Endothelial cell of umbilical vein (primary cell): ENCODE measurements around the gene RNASEH2C. TPM values are rescaled to one million over a fixed set of nuclear protein-coding genes. Genes with fewer than 3 reads are reported as not detected.
"Not testable (repeated sequence)": the region's sequence is repeated elsewhere in the genome, so short reads cannot be mapped to it uniquely, and the experiment has no call there.

Experiments
- BruUV-seq: library from RNA; stranded (reverse); fragments of 400-500 nt; replicated peaks from 2 replicates; lab custom pipeline; 2021; lab: Mats Ljungman, UMichigan
- CTCF ChIA-PET: fragments of 300-600, 350-600 bp; sonication (Branson Sonifier 250); formaldehyde crosslinking; loops from one replicate; lab custom pipeline; 2021; ENCODE audit warnings: antibody characterized with exemption, inconsistent platforms; lab: Charles Lee
- POLR2A ChIA-PET: fragments of 300-600, 350-600 bp; sonication (Branson Sonifier 250); formaldehyde crosslinking; loops from one replicate; lab custom pipeline; 2021; ENCODE audit warnings: antibody characterized with exemption, inconsistent platforms; lab: Charles Lee
- DNase-seq: peaks from one replicate; pipeline ENCODE4 v3.0.0-alpha.2; 2011; ENCODE audit warnings: low read depth, low spot score
- FAIRE-seq: peaks from 2 replicates; lab custom pipeline; 2011; peaks lifted over from hg19 to GRCh38; lab: Jason Lieb, UNC
- H2AFZ ChIP-seq: 2 replicates; pipeline ENCODE4 v1.6.0; 2012; ENCODE audit warnings: low read depth, low read length, control low read depth, inconsistent platforms
- H3K27ac ChIP-seq: 2 replicates; pipeline ENCODE4 v1.5.1; 2011; ENCODE audit warnings: low read depth, mild to moderate bottlenecking, control low read depth, low read length, moderate library complexity; ENCODE audit not compliant: insufficient read depth
- H3K27me3 ChIP-seq, 2 experiments: 2 replicates each; pipeline versions ENCODE4 v1.6.0 to v1.6.1; 2011; ENCODE audit warnings: low read length in 2 of 2, mixed read lengths in 1 of 2; ENCODE audit not compliant: control insufficient read depth in 2 of 2, insufficient read depth in 2 of 2
- H3K36me3 ChIP-seq, 2 experiments: 2 replicates in 1 of 2; 3 replicates in 1 of 2; pipeline ENCODE4 v1.5.1; 2011; ENCODE audit warnings: low read length in 2 of 2, mild to moderate bottlenecking in 1 of 2, moderate library complexity in 1 of 2; ENCODE audit not compliant: control insufficient read depth in 2 of 2, insufficient read depth in 2 of 2; ENCODE audit errors: extremely low read depth in 1 of 2
- H3K4me1 ChIP-seq: 3 replicates; pipeline ENCODE4 v1.5.1; 2011; ENCODE audit warnings: mild to moderate bottlenecking, low read length; ENCODE audit not compliant: control insufficient read depth, insufficient read depth; ENCODE audit errors: extremely low read depth
- H3K4me2 ChIP-seq: 2 replicates; pipeline ENCODE4 v1.6.1; 2011; ENCODE audit warnings: low read length, control low read depth, mixed read lengths; ENCODE audit not compliant: insufficient read depth
- H3K4me3 ChIP-seq, 3 experiments: fragments of 200-600 bp in 1 of 3; sonication (generic), shearing (Covaris generic) in 1 of 3; replicated peaks in 1 of 3; 2 replicates each; pipeline ENCODE4 v1.5.1; 2011 to 2016; ENCODE audit warnings: control low read depth in 3 of 3, low read length in 3 of 3, mild to moderate bottlenecking in 2 of 3, inconsistent platforms in 1 of 3, low read depth in 1 of 3, moderate library complexity in 1 of 3; ENCODE audit not compliant: insufficient read depth in 1 of 3
- H3K79me2 ChIP-seq: 2 replicates; pipeline ENCODE4 v1.6.0; 2012; ENCODE audit warnings: low read length, inconsistent platforms; ENCODE audit not compliant: control insufficient read depth, insufficient read depth
- H3K9ac ChIP-seq: replicated peaks from 2 replicates; pipeline ENCODE3; 2011; ENCODE audit warnings: low read length, control low read depth; ENCODE audit not compliant: insufficient read depth; ENCODE audit errors: extremely low read depth
- H3K9me1 ChIP-seq: replicated peaks from 3 replicates; pipeline ENCODE4 v1.6.0; 2011; ENCODE audit warnings: mild to moderate bottlenecking, low read length; ENCODE audit not compliant: control insufficient read depth, insufficient read depth; ENCODE audit errors: extremely low read depth
- H3K9me3 ChIP-seq: replicated peaks from 2 replicates; pipeline ENCODE4 v1.5.1; 2012; ENCODE audit warnings: low read length, inconsistent platforms; ENCODE audit not compliant: control insufficient read depth, insufficient read depth
- H4K20me1 ChIP-seq: replicated peaks from 2 replicates; pipeline ENCODE3; 2011; ENCODE audit warnings: mild to moderate bottlenecking, low read length; ENCODE audit not compliant: control insufficient read depth, insufficient read depth; ENCODE audit errors: extremely low read depth
- dilution Hi-C: fragments of 300-500 bp; cut with MboI; formaldehyde crosslinking; loops from one replicate; pipeline ENCODE4 v1.15.0; 2019; ENCODE audit warnings: low sequenced_read_pairs; ENCODE audit not compliant: extremely low pct_ligation_motif_present
- intact Hi-C: fragments of 100-400 bp; cut with micrococcal nuclease; formaldehyde crosslinking; loops from one replicate; pipeline ENCODE4 v1.10.0; 2022
- polyA plus RNA-seq, 4 experiments: library from polyadenylated mRNA; depleted of rRNA in 3 of 4; stranded (reverse) in 3 of 4; unstranded in 1 of 4; fragments of >200 nt; gene quantifications; 2 replicates each; pipeline versions ENCODE4 v1.2.1 to v1.2.3, GENCODE V29; 2011 to 2012; ENCODE audit warnings: missing spikeins in 1 of 4
- total RNA-seq: library from RNA; stranded (reverse); gene quantifications from 2 replicates; pipeline ENCODE4 v1.2.3, GENCODE V29; 2021

Gene RNASEH2C
- total and polyA plus RNA-seq, 2 donors (not counting 3 experiments of a cell fraction or from before 2014, with no cell fraction given): 62.0 to 110 TPM

- H3K27ac ChIP-seq, BruUV-seq, H3K9me1 ChIP-seq, H3K79me2 ChIP-seq, H3K27me3 ChIP-seq, H3K4me1 ChIP-seq, H3K36me3 ChIP-seq, FAIRE-seq, dilution Hi-C loops, DNase-seq, intact Hi-C loops, H3K9me3 ChIP-seq, H2AFZ ChIP-seq, H4K20me1 ChIP-seq, H3K9ac ChIP-seq, POLR2A ChIA-PET, H3K4me3 ChIP-seq, H3K4me2 ChIP-seq: not testable (repeated sequence)
- CTCF ChIA-PET: interaction anchor here (1.3 kb wide), 1 partner anchor 36 kb away, joined by 3 read pairs; no protein-coding TSS in a partner anchor
Observed at GRCh38 chr11:65762816-65763215, 42.2 kb upstream of the RNASEH2C start.

GRCh38 chr11:65762169-65762568, 41.6 kb upstream of the RNASEH2C start:
- H3K9ac ChIP-seq, H3K27ac ChIP-seq, intact Hi-C loops, dilution Hi-C loops, POLR2A ChIA-PET, H3K4me3 ChIP-seq, H3K4me2 ChIP-seq, H3K27me3 ChIP-seq, H3K4me1 ChIP-seq, BruUV-seq, H3K79me2 ChIP-seq, H3K9me3 ChIP-seq, FAIRE-seq, H2AFZ ChIP-seq, DNase-seq, H4K20me1 ChIP-seq, H3K9me1 ChIP-seq, H3K36me3 ChIP-seq: not testable (repeated sequence)
- CTCF ChIA-PET: interaction anchor here (1.3 to 4.6 kb wide), 2 partner anchors 8 to 37 kb away, joined by 3 to 27 read pairs; no protein-coding TSS in a partner anchor
